ENCODE results near the gene TMEM254.
"Not testable (repeated sequence)": the region's sequence is repeated elsewhere in the genome, so short reads cannot be mapped to it uniquely, and the experiment has no call there.

The TMEM254 gene

DNA sequence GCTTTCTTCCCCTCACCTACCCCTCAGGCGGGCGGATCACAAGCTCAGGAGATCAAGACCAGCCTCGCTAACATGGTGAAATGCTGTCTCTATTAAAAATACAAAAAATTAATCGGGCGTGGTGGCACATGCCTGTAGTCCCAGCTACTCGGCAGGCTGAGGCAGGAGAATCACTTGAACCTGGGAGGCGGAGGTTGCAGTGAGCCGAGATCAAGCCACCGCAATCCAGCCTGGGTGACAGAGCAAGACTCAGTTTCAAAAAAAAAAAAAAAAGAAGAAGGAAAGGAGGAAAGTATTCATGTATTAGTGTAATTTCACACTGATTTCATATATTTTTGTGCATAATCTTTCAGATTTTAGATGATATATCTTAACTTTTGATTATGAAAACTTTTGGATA, 55.2 kb downstream of the TMEM254 start:
- DNase-seq = not testable (repeated sequence)

DNA sequence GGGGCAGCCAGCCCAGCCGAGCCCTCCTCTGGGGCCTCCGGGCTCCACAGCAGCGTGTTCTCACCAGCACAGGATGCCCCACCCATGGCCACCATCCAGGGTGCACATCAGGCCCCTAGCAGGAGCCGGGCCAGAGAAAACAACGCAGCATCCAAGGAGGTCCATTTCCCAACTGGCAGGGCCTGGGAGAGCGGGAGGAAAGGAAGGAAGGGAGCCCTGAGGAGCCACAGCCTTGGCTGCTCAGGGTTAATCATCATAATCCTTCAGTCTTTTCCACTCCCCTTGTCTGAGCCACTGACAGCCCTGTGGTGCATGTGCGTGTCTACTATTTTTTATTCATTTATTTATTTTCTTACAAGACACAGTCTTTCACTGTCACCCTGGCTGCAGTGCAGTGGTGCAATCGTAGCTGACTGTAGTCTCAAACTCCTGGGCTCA, 57.7 kb downstream of the TMEM254 start:
- DNase-seq = no peak

DNA sequence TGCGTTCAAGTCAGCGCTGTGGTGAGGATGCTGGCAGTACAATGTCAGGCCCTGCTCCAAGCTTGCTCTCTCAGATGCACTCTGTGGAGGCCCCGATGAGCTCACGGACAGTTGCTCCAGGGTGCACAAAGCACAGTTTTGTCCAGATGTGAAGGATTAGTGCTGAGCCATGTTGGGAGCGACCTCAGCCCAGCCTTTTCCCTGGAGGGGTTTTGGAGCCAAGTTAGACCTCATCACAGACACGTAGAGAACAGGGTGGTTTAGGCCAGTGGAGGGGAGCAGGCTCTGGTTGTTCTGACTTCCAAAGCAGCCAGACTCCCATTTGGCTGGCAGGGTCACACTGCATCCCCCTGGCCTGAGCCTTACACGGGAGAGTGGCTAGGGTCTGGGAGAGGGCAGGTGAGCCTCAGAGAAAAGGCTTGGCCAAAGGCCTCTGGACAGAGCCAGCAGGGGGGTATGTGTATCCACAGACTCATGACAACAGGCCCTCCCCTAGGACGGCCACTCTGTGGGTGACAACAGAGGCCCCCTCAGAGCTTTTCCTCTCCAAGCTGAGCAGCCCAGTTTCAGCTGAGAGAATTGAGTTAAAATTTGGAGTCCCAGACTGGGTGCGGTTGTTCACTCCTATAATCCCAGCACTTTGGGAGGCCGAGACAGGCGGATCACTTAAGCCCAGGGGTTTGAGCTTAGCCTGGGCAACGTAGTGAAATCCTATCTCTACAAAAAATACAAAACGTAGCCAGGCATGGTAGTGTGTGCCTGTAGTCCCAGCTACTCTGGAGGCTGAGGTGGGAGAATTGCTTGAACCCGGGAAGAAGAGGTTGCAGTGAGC, 58.8 kb downstream of the TMEM254 start:
- DNase-seq = no peak

DNA sequence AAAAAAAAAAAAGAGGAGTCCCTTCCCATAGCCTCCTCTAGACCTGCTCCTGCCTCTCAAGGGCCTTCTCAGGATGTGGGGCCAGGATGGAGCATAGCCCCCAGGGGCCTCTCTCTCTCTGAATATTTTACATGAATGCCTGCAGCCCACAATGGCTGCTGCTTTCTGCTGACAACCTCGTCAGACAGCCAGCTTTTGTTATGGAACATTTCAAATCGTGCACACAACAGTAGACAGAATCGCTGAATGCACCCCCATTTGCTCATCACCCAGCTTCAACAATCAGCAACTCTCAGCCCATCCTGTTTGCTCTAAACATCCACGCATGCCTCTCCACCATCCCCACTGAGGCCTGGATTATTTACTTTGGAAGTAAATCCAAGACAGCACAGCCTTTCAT, 59.5 kb downstream of the TMEM254 start:
- no peak for DNase-seq

DNA sequence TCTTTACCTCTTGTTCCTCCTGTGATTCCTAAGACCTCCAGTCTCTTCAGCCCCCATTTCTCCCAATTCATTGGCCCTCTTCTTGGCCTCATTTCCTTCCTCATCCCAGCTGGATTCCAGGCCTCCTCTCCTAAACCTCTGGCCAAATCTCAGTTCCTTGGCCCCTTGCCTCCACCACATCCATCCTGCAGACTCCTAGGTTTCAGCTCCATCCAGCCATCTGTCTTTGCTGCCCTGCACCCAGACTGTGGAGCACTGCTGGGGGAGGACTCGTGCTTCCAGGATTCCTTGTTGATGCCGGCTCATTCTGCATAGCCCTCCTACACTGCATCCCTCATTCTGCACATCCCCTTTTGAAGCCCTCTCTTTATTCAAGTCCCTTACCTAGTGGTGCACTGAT, 60.8 kb downstream of the TMEM254 start:
- no peak for DNase-seq

DNA sequence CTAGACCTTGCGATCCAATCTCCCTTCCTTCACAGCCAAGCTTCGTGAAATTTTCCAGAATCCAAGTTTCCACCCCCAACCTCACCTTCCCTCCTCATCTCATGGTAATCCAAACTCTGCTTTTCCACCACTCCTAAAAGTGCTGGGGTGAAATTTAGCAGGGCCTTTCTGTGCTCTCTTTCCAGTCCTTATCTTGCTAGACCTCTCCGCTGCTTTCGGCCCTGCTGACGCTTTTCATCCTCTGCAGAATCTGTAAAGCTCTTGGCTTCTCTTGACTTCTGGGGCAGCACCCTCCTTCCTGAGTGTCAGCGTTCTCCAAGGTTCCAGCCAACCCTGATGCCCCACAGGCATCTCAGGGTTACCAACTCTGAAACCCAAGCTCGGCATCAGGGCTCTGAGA, 61.8 kb downstream of the TMEM254 start:
- DNase-seq = no peak

DNA sequence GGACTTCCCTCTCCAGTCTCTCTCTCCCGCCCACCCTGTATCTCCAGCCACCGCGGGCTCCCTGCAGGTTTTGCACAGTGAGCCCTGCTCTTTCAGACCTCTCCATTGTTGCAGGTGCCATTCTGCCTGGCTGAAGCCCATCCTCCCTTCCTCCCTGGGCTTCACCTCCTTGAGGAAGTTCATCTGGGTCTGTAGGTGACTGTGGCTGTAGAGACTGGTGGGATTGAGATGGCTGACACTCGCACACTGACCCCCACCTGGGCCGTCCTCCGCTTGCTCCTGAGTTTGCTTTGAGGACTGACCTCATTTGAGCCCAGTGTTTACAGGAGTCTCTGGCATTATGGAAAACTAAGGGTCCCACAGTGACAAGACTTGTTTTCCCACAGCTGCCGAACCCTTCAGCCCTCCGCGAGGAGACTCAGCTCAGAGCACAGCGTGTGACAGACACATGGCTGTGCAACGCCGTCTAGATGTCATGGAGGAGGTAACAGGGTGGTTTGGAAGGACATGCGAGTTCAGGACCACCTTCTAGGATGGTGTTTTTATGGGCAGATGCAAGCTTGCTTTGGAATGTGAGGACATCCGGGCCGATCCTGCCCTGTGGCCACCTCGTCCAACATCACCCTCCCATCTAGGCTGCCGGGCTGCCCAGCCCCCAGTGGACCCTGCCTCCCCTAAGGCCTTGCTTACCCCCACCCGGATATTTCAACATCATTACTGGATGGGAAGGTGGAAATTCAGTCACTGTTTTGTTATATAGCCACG, 63.4 kb downstream of the TMEM254 start:
- no peak for DNase-seq
